ENCODE data around the gene ITGB2. TPM values are rescaled to one million over a fixed set of nuclear protein-coding genes. Genes with fewer than 3 reads are reported as not detected.

Gene ITGB2
- total RNA-seq, 1 experiment from 2014 or later: 120 TPM

- Histone ChIP-seq H3K4me3 (no peak overlapping the region), H3K36me3 (peaks cover 42% of the 10 kb centered on the region), H3K27ac (no peak overlapping the region), H3K27me3 (replicated peaks) (no peaks in the 10 kb centered on the region), H3K4me1 (replicated peaks) (peaks cover 20% of the 10 kb centered on the region), H3K9me3 (replicated peaks) (no peaks in the 10 kb centered on the region)
- DNase-seq (ENCODE audit: low read depth in 1 of 2, low spot score in 2 of 2): no peak
These were observed 73.2 kb downstream of the ITGB2 start for GRCh38 chr21:44847261-44848056.

- Histone ChIP-seq H3K27me3 (replicated peaks) (no peaks in the 10 kb centered on the region), H3K27ac (no peak overlapping the region), H3K4me1 (replicated peaks) (peaks cover 20% of the 10 kb centered on the region), H3K9me3 (replicated peaks) (no peaks in the 10 kb centered on the region), H3K4me3 (no peak overlapping the region), H3K36me3 (peaks cover 34% of the 10 kb centered on the region)
- DNase-seq (ENCODE audit: low read depth in 1 of 2, low spot score in 2 of 2): no peak
These were observed 74.0 kb downstream of the ITGB2 start for GRCh38 chr21:44846485-44847260.

- Histone ChIP-seq H3K4me3 (peak overlapping the region; percentile 19), H3K27ac (no peak overlapping the region), H3K27me3 (replicated peaks) (no peaks in the 10 kb centered on the region), H3K9me3 (replicated peaks) (no peaks in the 10 kb centered on the region), H3K36me3 (peaks cover 29% of the 10 kb centered on the region), H3K4me1 (replicated peaks) (peaks cover 20% of the 10 kb centered on the region)
- DNase-seq (ENCODE audit: low read depth in 1 of 2, low spot score in 2 of 2): no peak
These were observed 74.5 kb downstream of the ITGB2 start for GRCh38 chr21:44846224-44846484.

GRCh38 chr21:44845418-44846223, 75.1 kb downstream of the ITGB2 start:
- Histone ChIP-seq H3K9me3 (replicated peaks) (no peaks in the 10 kb centered on the region), H3K4me3 (peak overlapping the region; percentile 19), H3K36me3 (peaks cover 23% of the 10 kb centered on the region), H3K27ac (no peak overlapping the region), H3K4me1 (replicated peaks) (peaks cover 20% of the 10 kb centered on the region), H3K27me3 (replicated peaks) (no peaks in the 10 kb centered on the region)
- peak; percentile 82 to 90 for DNase-seq (ENCODE audit: low read depth in 1 of 2, low spot score in 2 of 2)

GRCh38 chr21:44844256-44844655, 76.4 kb downstream of the ITGB2 start:
- H3K27me3 ChIP-seq (replicated peaks): no peaks in the 10 kb centered on the region
- no peaks in the 10 kb centered on the region for H3K9me3 ChIP-seq (replicated peaks)
- peaks cover 10% of the 10 kb centered on the region for H3K36me3 ChIP-seq
- no peak overlapping the region for H3K27ac ChIP-seq
- H3K4me1 ChIP-seq (replicated peaks): peaks cover 20% of the 10 kb centered on the region
- H3K4me3 ChIP-seq: no peak overlapping the region
- no peak for DNase-seq (ENCODE audit: low read depth in 1 of 2, low spot score in 2 of 2)

- DNase-seq (ENCODE audit: low read depth in 1 of 2, low spot score in 2 of 2): no peak
- Histone ChIP-seq H3K4me3 (no peak overlapping the region), H3K9me3 (replicated peaks) (no peaks in the 10 kb centered on the region), H3K27ac (no peak overlapping the region), H3K4me1 (replicated peaks) (peaks cover 20% of the 10 kb centered on the region), H3K27me3 (replicated peaks) (no peaks in the 10 kb centered on the region), H3K36me3 (no peaks in the 10 kb centered on the region)
These were observed 77.8 kb downstream of the ITGB2 start for GRCh38 chr21:44842721-44843445.

- Histone ChIP-seq H3K36me3 (no peaks in the 10 kb centered on the region), H3K27me3 (replicated peaks) (no peaks in the 10 kb centered on the region), H3K9me3 (replicated peaks) (no peaks in the 10 kb centered on the region), H3K27ac (no peak overlapping the region), H3K4me1 (replicated peaks) (peaks cover 24% of the 10 kb centered on the region), H3K4me3 (no peak overlapping the region)
- DNase-seq (ENCODE audit: low read depth in 1 of 2, low spot score in 2 of 2): no peak
These were observed 78.6 kb downstream of the ITGB2 start for GRCh38 chr21:44842087-44842486.

GRCh38 chr21:44840771-44841170, 79.9 kb downstream of the ITGB2 start:
- Histone ChIP-seq H3K4me1 (replicated peaks) (peaks cover 15% of the 10 kb centered on the region), H3K9me3 (replicated peaks) (no peaks in the 10 kb centered on the region), H3K27me3 (replicated peaks) (no peaks in the 10 kb centered on the region), H3K4me3 (no peak overlapping the region), H3K36me3 (no peaks in the 10 kb centered on the region), H3K27ac (no peak overlapping the region)
- DNase-seq (ENCODE audit: low read depth in 1 of 2, low spot score in 2 of 2): no peak

- DNase-seq (ENCODE audit: low read depth in 1 of 2, low spot score in 2 of 2): no peak
- H3K9me3 ChIP-seq (replicated peaks): no peaks in the 10 kb centered on the region
- peaks cover 10% of the 10 kb centered on the region for H3K4me1 ChIP-seq (replicated peaks)
- H3K27ac ChIP-seq: no peak overlapping the region
- H3K4me3 ChIP-seq: no peak overlapping the region
- no peaks in the 10 kb centered on the region for H3K27me3 ChIP-seq (replicated peaks)
- H3K36me3 ChIP-seq: no peaks in the 10 kb centered on the region
These were observed 81.7 kb downstream of the ITGB2 start for GRCh38 chr21:44838951-44839350.

GRCh38 chr21:44838039-44838895, 82.4 kb downstream of the ITGB2 start:
- DNase-seq (ENCODE audit: low read depth in 1 of 2, low spot score in 2 of 2): no peak
- peaks cover 10% of the 10 kb centered on the region for H3K4me1 ChIP-seq (replicated peaks)
- H3K36me3 ChIP-seq: no peaks in the 10 kb centered on the region
- no peak overlapping the region for H3K4me3 ChIP-seq
- no peak overlapping the region for H3K27ac ChIP-seq
- no peaks in the 10 kb centered on the region for H3K9me3 ChIP-seq (replicated peaks)
- no peaks in the 10 kb centered on the region for H3K27me3 ChIP-seq (replicated peaks)

- Histone ChIP-seq H3K4me3 (no peak overlapping the region), H3K27me3 (replicated peaks) (no peaks in the 10 kb centered on the region), H3K27ac (no peak overlapping the region), H3K36me3 (no peaks in the 10 kb centered on the region), H3K9me3 (replicated peaks) (no peaks in the 10 kb centered on the region), H3K4me1 (replicated peaks) (peaks cover 10% of the 10 kb centered on the region)
- no peak for DNase-seq (ENCODE audit: low read depth in 1 of 2, low spot score in 2 of 2)
These were observed 83.2 kb downstream of the ITGB2 start for GRCh38 chr21:44837537-44837936.

GRCh38 chr21:44836666-44837471, 83.8 kb downstream of the ITGB2 start:
- Histone ChIP-seq H3K9me3 (replicated peaks) (no peaks in the 10 kb centered on the region), H3K4me1 (replicated peaks) (peaks cover 10% of the 10 kb centered on the region), H3K27me3 (replicated peaks) (no peaks in the 10 kb centered on the region), H3K4me3 (no peak overlapping the region), H3K27ac (no peak overlapping the region), H3K36me3 (no peaks in the 10 kb centered on the region)
- DNase-seq (ENCODE audit: low read depth in 1 of 2, low spot score in 2 of 2): no peak
